Measurements from ENCODE around the gene HPSE2. TPM values are rescaled to one million over a fixed set of nuclear protein-coding genes. Genes with fewer than 3 reads are reported as not detected.

Gene HPSE2
- polyA plus RNA-seq, 1 experiment = not detected

- TF ChIP-seq CTCF (IDR thresholded peaks at IDR 0.05; ENCODE audit: insufficient read depth, low read depth, low read length) = no peak
- no peak for DNase-seq (ENCODE audit: low read depth)
- ChIA-PET POLR2A (no interaction called here), CTCF (no interaction called here)
- Histone ChIP-seq H3K27me3 (ENCODE audit: control insufficient read depth, insufficient read depth, low read length) (no peaks in the 10 kb centered on the region), H3K36me3 (ENCODE audit: control insufficient read depth, insufficient read depth, low read length) (no peaks in the 10 kb centered on the region), H3K4me3 (ENCODE audit: low read depth, low read length) (no peak overlapping the region)
Observed at GRCh38 chr10:98659951-98660350, 575.7 kb downstream of the HPSE2 start.

- POLR2A ChIA-PET = no interaction called here
- Histone ChIP-seq H3K4me3 (ENCODE audit: low read depth, low read length) (no peak overlapping the region), H3K27me3 (ENCODE audit: control insufficient read depth, insufficient read depth, low read length) (no peaks in the 10 kb centered on the region), H3K36me3 (ENCODE audit: control insufficient read depth, insufficient read depth, low read length) (no peaks in the 10 kb centered on the region)
- CTCF ChIA-PET = no interaction called here
- DNase-seq (ENCODE audit: low read depth) = no peak
- no peak for TF ChIP-seq CTCF (IDR thresholded peaks at IDR 0.05; ENCODE audit: insufficient read depth, low read depth, low read length)
Observed at GRCh38 chr10:98655492-98655891, 580.2 kb downstream of the HPSE2 start.

GRCh38 chr10:98649170-98649569 lies 586.5 kb downstream of the HPSE2 start:
- POLR2A ChIA-PET = no interaction called here
- CTCF ChIA-PET = no interaction called here

GRCh38 chr10:98646998-98647917 lies 588.4 kb downstream of the HPSE2 start:
- ChIA-PET POLR2A (no interaction called here), CTCF (interaction anchor here (1.0 kb wide), 1 partner anchor 10 kb away, joined by 3 read pairs; no protein-coding TSS in a partner anchor)
- H3K4me3 ChIP-seq (ENCODE audit: low read depth, low read length) = no peak overlapping the region
- TF ChIP-seq CTCF (IDR thresholded peaks at IDR 0.05; ENCODE audit: insufficient read depth, low read depth, low read length) = no peak
- H3K27me3 ChIP-seq (ENCODE audit: control insufficient read depth, insufficient read depth, low read length) = no peaks in the 10 kb centered on the region
- no peaks in the 10 kb centered on the region for H3K36me3 ChIP-seq (ENCODE audit: control insufficient read depth, insufficient read depth, low read length)
- DNase-seq (ENCODE audit: low read depth) = no peak

More at GRCh38 chr10:98649170-98649569, 586.5 kb downstream of the HPSE2 start:
- no peak for DNase-seq (ENCODE audit: low read depth)
- Histone ChIP-seq H3K27me3 (ENCODE audit: control insufficient read depth, insufficient read depth, low read length) (no peaks in the 10 kb centered on the region), H3K36me3 (ENCODE audit: control insufficient read depth, insufficient read depth, low read length) (no peaks in the 10 kb centered on the region), H3K4me3 (ENCODE audit: low read depth, low read length) (no peak overlapping the region)
- TF ChIP-seq CTCF (IDR thresholded peaks at IDR 0.05; ENCODE audit: insufficient read depth, low read depth, low read length) = no peak

GRCh38 chr10:98644466-98644865 lies 591.2 kb downstream of the HPSE2 start:
- Histone ChIP-seq H3K27me3 (ENCODE audit: control insufficient read depth, insufficient read depth, low read length) (no peaks in the 10 kb centered on the region), H3K4me3 (ENCODE audit: low read depth, low read length) (no peak overlapping the region), H3K36me3 (ENCODE audit: control insufficient read depth, insufficient read depth, low read length) (no peaks in the 10 kb centered on the region)
- ChIA-PET CTCF (interaction anchor here (1.3 kb wide), 1 partner anchor 21 kb away, joined by 4 read pairs; no protein-coding TSS in a partner anchor), POLR2A (no interaction called here)
- no peak for TF ChIP-seq CTCF (IDR thresholded peaks at IDR 0.05; ENCODE audit: insufficient read depth, low read depth, low read length)
- DNase-seq (ENCODE audit: low read depth) = no peak

All from BJ (cell line).